Smooth muscle cell (in vitro differentiated cells): Measurements from ENCODE around the gene CCIN. TPM values are rescaled to one million over a fixed set of nuclear protein-coding genes. Genes with fewer than 3 reads are reported as not detected.

Experiments
- DNase-seq: peaks from one replicate; lab custom pipeline; 2025; ENCODE audit not compliant: unreplicated experiment; lab: John Stamatoyannopoulos, UW
- H2AFZ ChIP-seq: fragments of 200-600 bp; sonication (generic); 2 replicates; pipeline ENCODE4 v1.6.0; 2016; ENCODE audit warnings: antibody characterized with exemption, low read depth, mild to moderate bottlenecking
- H3F3A ChIP-seq: fragments of 200-600 bp; sonication (generic); 2 replicates; pipeline ENCODE4 v1.6.0; 2017; ENCODE audit warnings: antibody characterized with exemption, low read depth
- H3K27ac ChIP-seq: fragments of 200-600 bp; sonication (generic); 2 replicates; pipeline ENCODE4 v1.5.1; 2016; ENCODE audit warnings: low read depth, mild to moderate bottlenecking
- H3K27me3 ChIP-seq: fragments of 200-600 bp; sonication (generic); 2 replicates; pipeline ENCODE4 v1.6.1; 2016; ENCODE audit warnings: low read depth, mild to moderate bottlenecking
- H3K36me3 ChIP-seq: fragments of 200-600 bp; sonication (generic); 2 replicates; pipeline ENCODE4 v1.5.1; 2016; ENCODE audit warnings: low read depth
- H3K4me1 ChIP-seq: fragments of 200-600 bp; sonication (generic); 2 replicates; pipeline ENCODE4 v1.5.1; 2016; ENCODE audit warnings: low read depth
- H3K4me2 ChIP-seq: fragments of 200-600 bp; sonication (generic); 2 replicates; pipeline ENCODE4 v1.6.0; 2016; ENCODE audit warnings: mild to moderate bottlenecking
- H3K4me3 ChIP-seq: fragments of 200-600 bp; sonication (generic); 2 replicates; pipeline ENCODE4 v1.5.1; 2016; ENCODE audit warnings: mild to moderate bottlenecking
- H3K79me2 ChIP-seq: fragments of 200-600 bp; sonication (generic); 2 replicates; pipeline ENCODE4 v1.6.0; 2016; ENCODE audit warnings: low read depth, mild to moderate bottlenecking
- H3K9ac ChIP-seq: fragments of 200-600 bp; sonication (generic); 2 replicates; pipeline ENCODE4 v1.6.0; 2016; ENCODE audit warnings: low read depth
- H3K9me3 ChIP-seq: fragments of 200-600 bp; sonication (generic); replicated peaks from 2 replicates; pipeline ENCODE4 v1.5.1; 2016; ENCODE audit warnings: low read depth
- H4K20me1 ChIP-seq: fragments of 200-600 bp; sonication (generic); 2 replicates; pipeline ENCODE4 v1.6.0; 2016; ENCODE audit warnings: low read depth
- CTCF ChIP-seq: fragments of 200-600 bp; sonication (generic); IDR thresholded peaks from 2 replicates; pipeline ENCODE4 v1.5.1; 2017; ENCODE audit warnings: borderline replicate concordance, mild to moderate bottlenecking, antibody characterized with exemption; ENCODE audit not compliant: insufficient read depth, poor library complexity, severe bottlenecking
- WGBS: methylation state at CpG from one replicate; pipeline ENCODE4 v1.1.7; 2016; ENCODE audit warnings: low lambda C conversion rate; 5-methylcytosine and 5-hydroxymethylcytosine counted together
- polyA plus RNA-seq: library from polyadenylated mRNA; unstranded; fragments of >200 nt; fragmentation: Nextera tagmentation; extraction: Ambion mirVana; gene quantifications from 2 replicates; pipeline ENCODE4 v1.2.1, GENCODE V29; 2016
- total RNA-seq: library from RNA; depleted of rRNA; stranded (reverse); fragments of >200 nt; gene quantifications from 2 replicates; pipeline ENCODE4 v1.2.3, GENCODE V29; 2014

CCIN gene
- 0.31 TPM in 1 of 2 replicates, not detected in the other for total RNA-seq
- polyA plus RNA-seq = 0.14 and 1.3 TPM in 2 replicates

- Histone ChIP-seq H3K27ac (no peak within 1 kb of the TSS), H3K9me3 (no peaks in the 10 kb centered on the region), H3K27me3 (no peaks in the 10 kb centered on the region), H4K20me1 (no peaks in the 10 kb centered on the region), H3F3A (peaks cover 6% of the 10 kb centered on the region), H2AFZ (no peak within 1 kb of the TSS), H3K4me1 (no peaks in the 10 kb centered on the region), H3K36me3 (no peaks in the 10 kb centered on the region), H3K9ac (no peak within 1 kb of the TSS), H3K4me3 (no peak within 1 kb of the TSS), H3K79me2 (no peaks in the 10 kb centered on the region), H3K4me2 (no peak within 1 kb of the TSS)
- 89% methylated on average over 6 of the region's 6 CpGs for WGBS
- no peak for DNase-seq
- TF ChIP-seq CTCF = no peak
These were observed at the start of gene CCIN for GRCh38 chr9:36169166-36169565. Gene CCIN (plus strand): TSS chr9:36169388. CDS start chr9:36169503, 115 bp downstream.

- Histone ChIP-seq H3K4me2 (no peak overlapping the region), H2AFZ (no peak overlapping the region), H4K20me1 (no peaks in the 10 kb centered on the region), H3K4me1 (no peaks in the 10 kb centered on the region), H3K36me3 (peaks cover 14% of the 10 kb centered on the region), H3K9me3 (no peaks in the 10 kb centered on the region), H3K27me3 (no peaks in the 10 kb centered on the region), H3K9ac (no peak overlapping the region), H3K79me2 (no peaks in the 10 kb centered on the region), H3F3A (no peaks in the 10 kb centered on the region), H3K4me3 (no peak overlapping the region), H3K27ac (no peak overlapping the region)
- no peak for TF ChIP-seq CTCF
- DNase-seq = no peak
- WGBS = 77% methylated on average over 7 of the region's 7 CpGs
These were observed 49.7 kb upstream of the CCIN start for GRCh38 chr9:36119476-36119875.

GRCh38 chr9:36120705-36121104, 48.5 kb upstream of the CCIN start:
- H3K9ac ChIP-seq = no peak overlapping the region
- no peaks in the 10 kb centered on the region for H4K20me1 ChIP-seq
- H3K4me1 ChIP-seq = no peaks in the 10 kb centered on the region
- no peak overlapping the region for H2AFZ ChIP-seq
- no peak for TF ChIP-seq CTCF
- H3K36me3 ChIP-seq = peaks cover 14% of the 10 kb centered on the region
- H3K27ac ChIP-seq = no peak overlapping the region
- H3K27me3 ChIP-seq = no peaks in the 10 kb centered on the region
- H3F3A ChIP-seq = no peaks in the 10 kb centered on the region
- no peak overlapping the region for H3K4me3 ChIP-seq
- no peak for DNase-seq
- H3K4me2 ChIP-seq = no peak overlapping the region
- H3K9me3 ChIP-seq = no peaks in the 10 kb centered on the region
- 83% methylated on average over 3 of the region's 4 CpGs for WGBS
- no peaks in the 10 kb centered on the region for H3K79me2 ChIP-seq

GRCh38 chr9:36121971-36122370, 47.2 kb upstream of the CCIN start:
- Histone ChIP-seq H2AFZ (no peak overlapping the region), H3K9ac (no peak overlapping the region), H3K4me1 (no peaks in the 10 kb centered on the region), H3F3A (no peaks in the 10 kb centered on the region), H3K4me2 (no peak overlapping the region), H3K36me3 (peaks cover 14% of the 10 kb centered on the region), H4K20me1 (no peaks in the 10 kb centered on the region), H3K4me3 (no peak overlapping the region), H3K9me3 (no peaks in the 10 kb centered on the region), H3K79me2 (no peaks in the 10 kb centered on the region), H3K27me3 (no peaks in the 10 kb centered on the region), H3K27ac (no peak overlapping the region)
- WGBS = 92% methylated on average over 7 of the region's 7 CpGs
- DNase-seq = no peak
- TF ChIP-seq CTCF = no peak
